H9 (cell line): Measurements from ENCODE around the gene STK35. TPM values are rescaled to one million over a fixed set of nuclear protein-coding genes. Genes with fewer than 3 reads are reported as not detected.

Source experiments
- DNase-seq: peaks from one replicate; pipeline ENCODE4 v3.0.0-alpha.2; 2017
- H2AFZ ChIP-seq: one replicate; pipeline ENCODE4 v1.6.1; 2013; ENCODE audit warnings: mild to moderate bottlenecking, low read length, control low read depth, moderate library complexity
- H2AK5ac ChIP-seq: 2 replicates; pipeline ENCODE4 v1.6.1; 2013; ENCODE audit warnings: low read length, control low read depth, mixed read lengths; ENCODE audit not compliant: insufficient read length
- H2BK120ac ChIP-seq: one replicate; pipeline ENCODE4 v1.6.1; 2013; ENCODE audit warnings: low read depth, mild to moderate bottlenecking, low read length, control low read depth, inconsistent platforms; ENCODE audit not compliant: poor library complexity, severe bottlenecking
- H2BK12ac ChIP-seq: 2 replicates; pipeline ENCODE4 v1.6.1; 2013; ENCODE audit warnings: low read length, control low read depth, mixed read lengths, low read depth; ENCODE audit not compliant: insufficient read length
- H2BK15ac ChIP-seq: 2 replicates; pipeline ENCODE4 v1.6.1; 2013; ENCODE audit warnings: low read depth, low read length, control low read depth
- H2BK20ac ChIP-seq: one replicate; pipeline ENCODE4 v1.6.1; 2013; ENCODE audit warnings: low read depth, mild to moderate bottlenecking, low read length, control low read depth, inconsistent platforms; ENCODE audit not compliant: poor library complexity, severe bottlenecking
- H2BK5ac ChIP-seq: 2 replicates; pipeline ENCODE4 v1.6.1; 2013; ENCODE audit warnings: low read length, control low read depth, mixed read lengths; ENCODE audit not compliant: insufficient read length
- H3K14ac ChIP-seq: 2 replicates; pipeline ENCODE4 v1.6.1; 2013; ENCODE audit warnings: low read length, control low read depth; ENCODE audit not compliant: insufficient read depth
- H3K18ac ChIP-seq: 2 replicates; pipeline ENCODE4 v1.6.1; 2013; ENCODE audit warnings: low read depth, mild to moderate bottlenecking, mixed read lengths, low read length, control low read depth; ENCODE audit not compliant: insufficient read length
- H3K23ac ChIP-seq: 2 replicates; pipeline ENCODE4 v1.6.1; 2013; ENCODE audit warnings: low read length, control low read depth, mixed read lengths, low read depth; ENCODE audit not compliant: insufficient read length
- H3K23me2 ChIP-seq: 2 replicates; pipeline ENCODE4 v1.6.1; 2013; ENCODE audit warnings: low read depth, mild to moderate bottlenecking, mixed read lengths, low read length, control low read depth; ENCODE audit not compliant: insufficient read length, poor library complexity, severe bottlenecking
- H3K27ac ChIP-seq: 2 replicates; pipeline ENCODE4 v1.5.1; 2013; ENCODE audit warnings: low read length, control low read depth, mixed read lengths, low read depth; ENCODE audit not compliant: insufficient read length
- H3K27me3 ChIP-seq: 2 replicates; pipeline ENCODE4 v1.6.1; 2013; ENCODE audit warnings: low read length, control low read depth, inconsistent platforms; ENCODE audit not compliant: insufficient read depth
- H3K4ac ChIP-seq: 2 replicates; pipeline ENCODE4 v1.6.1; 2013; ENCODE audit warnings: low read depth, mild to moderate bottlenecking, control low read depth, inconsistent platforms, low read length, moderate library complexity
- H3K4me1 ChIP-seq: 2 replicates; pipeline ENCODE4 v1.6.1; 2013; ENCODE audit warnings: low read length, control low read depth, inconsistent platforms; ENCODE audit not compliant: insufficient read depth
- H3K4me2 ChIP-seq: 2 replicates; pipeline ENCODE4 v1.6.1; 2013; ENCODE audit warnings: low read length, control low read depth, mixed read lengths; ENCODE audit not compliant: insufficient read length, insufficient read depth
- H3K56ac ChIP-seq: 2 replicates; pipeline ENCODE4 v1.6.1; 2013; ENCODE audit warnings: low read depth, mild to moderate bottlenecking, mixed read lengths, low read length, control low read depth; ENCODE audit not compliant: insufficient read length
- H3K79me1 ChIP-seq: 2 replicates; pipeline ENCODE4 v1.6.1; 2013; ENCODE audit warnings: low read depth, mild to moderate bottlenecking, moderate library complexity, low read length, control low read depth, inconsistent platforms; ENCODE audit not compliant: insufficient read depth, poor library complexity, severe bottlenecking
- H3K79me2 ChIP-seq: 2 replicates; pipeline ENCODE4 v1.6.1; 2013; ENCODE audit warnings: low read length, control low read depth, inconsistent platforms; ENCODE audit not compliant: insufficient read depth
- H3K9ac ChIP-seq: 2 replicates; pipeline ENCODE4 v1.6.1; 2013; ENCODE audit warnings: low read length, control low read depth, mixed read lengths; ENCODE audit not compliant: insufficient read length; ENCODE audit errors: extremely low read depth
- H3K9me3 ChIP-seq: one replicate; pipeline ENCODE4 v1.6.1; 2013; ENCODE audit warnings: low read depth, low read length, inconsistent platforms; ENCODE audit not compliant: control insufficient read depth
- H3T11ph ChIP-seq: one replicate; pipeline ENCODE4 v1.6.1; 2013; ENCODE audit warnings: mild to moderate bottlenecking, low read length, control low read depth, inconsistent platforms
- H4K20me1 ChIP-seq: one replicate; pipeline ENCODE4 v1.6.1; 2013; ENCODE audit not compliant: control insufficient read depth, insufficient read length, insufficient read depth
- H4K5ac ChIP-seq: 2 replicates; pipeline ENCODE4 v1.6.1; 2013; ENCODE audit warnings: low read depth, mild to moderate bottlenecking, mixed read lengths, low read length, control low read depth; ENCODE audit not compliant: insufficient read length
- H4K8ac ChIP-seq: replicated peaks from 2 replicates; pipeline ENCODE4 v1.6.1; 2013; ENCODE audit warnings: low read length, control low read depth, mixed read lengths, low read depth; ENCODE audit not compliant: insufficient read length
- H4K91ac ChIP-seq: 2 replicates; pipeline ENCODE4 v1.6.1; 2013; ENCODE audit warnings: low read depth, mild to moderate bottlenecking, moderate library complexity, mixed read lengths, low read length, control low read depth; ENCODE audit not compliant: insufficient read length
- H3K27ac Mint-ChIP-seq, 3 experiments: 2 replicates in 2 of 3; 3 replicates in 1 of 3; pipeline ENCODE4 v1.8.0; 2020 to 2021; ENCODE audit warnings: mixed read lengths in 3 of 3, mild to moderate bottlenecking in 1 of 3, moderate library complexity in 1 of 3
- H3K27me3 Mint-ChIP-seq: 2 replicates; pipeline ENCODE4 v1.8.0; 2021; ENCODE audit warnings: low read depth, mild to moderate bottlenecking, moderate library complexity, mixed read lengths
- H3K36me3 Mint-ChIP-seq, 3 experiments: 2 replicates in 2 of 3; 3 replicates in 1 of 3; pipeline ENCODE4 v1.8.0; 2020 to 2021; ENCODE audit warnings: low read depth in 3 of 3, mixed read lengths in 3 of 3; ENCODE audit not compliant: insufficient read depth in 1 of 3
- H3K4me1 Mint-ChIP-seq, 2 experiments: 2 replicates each; pipeline ENCODE4 v1.8.0; 2020; ENCODE audit warnings: mixed read lengths in 2 of 2
- H3K4me3 Mint-ChIP-seq, 2 experiments: 2 replicates in 1 of 2; 3 replicates in 1 of 2; pipeline ENCODE4 v1.8.0; 2020 to 2021; ENCODE audit warnings: mild to moderate bottlenecking in 2 of 2, mixed read lengths in 2 of 2, moderate library complexity in 1 of 2
- H3K9me3 Mint-ChIP-seq, 2 experiments: 2 replicates in 1 of 2; 3 replicates in 1 of 2; pipeline ENCODE4 v1.8.0; 2020; ENCODE audit warnings: mild to moderate bottlenecking in 2 of 2, mixed read lengths in 2 of 2, moderate library complexity in 1 of 2
- CTCF ChIP-seq: fragments of 200-600 bp; sonication (generic); conservative IDR thresholded peaks from 3 replicates; pipeline ENCODE4 v1.8.0; 2021; ENCODE audit warnings: antibody characterized with exemption, mild to moderate bottlenecking
- WGBS: extraction: QIAGEN DNeasy Blood & Tissue Kit; methylation state at CpG from one replicate; pipeline ENCODE4 v1.1.7; 2013; ENCODE audit warnings: missing lambda C conversion rate, low lambda C conversion rate, mixed read lengths; ENCODE audit not compliant: insufficient read length; ENCODE audit errors: extremely low coverage; 5-methylcytosine and 5-hydroxymethylcytosine counted together
- total RNA-seq: library from RNA; stranded (reverse); gene quantifications from 2 replicates; pipeline ENCODE4 v1.2.1, GENCODE V29; 2021

The STK35 gene
- total RNA-seq, 1 experiment from 2014 or later, result 66.2 TPM

GRCh38 chr20:2163757-2164156, 62.1 kb downstream of the STK35 start:
- no peak overlapping the region for H3T11ph ChIP-seq
- WGBS, result no CpG with 5 or more reads among the region's 4 CpGs
- DNase-seq, result no peak

More at GRCh38 chr20:2163757-2164156, 62.1 kb downstream of the STK35 start:
- Histone ChIP-seq H2BK5ac (no peak overlapping the region), H3K4me2 (no peak overlapping the region), H3K27ac (no peak overlapping the region), H2BK15ac (no peak overlapping the region), H3K27me3 (no peaks in the 10 kb centered on the region), H2AK5ac (no peak overlapping the region), H3K23ac (no peak overlapping the region), H3K79me2 (no peaks in the 10 kb centered on the region), H2BK120ac (no peak overlapping the region), H3K79me1 (no peaks in the 10 kb centered on the region), H4K8ac (no peak overlapping the region), H3K14ac (no peak overlapping the region), H3K18ac (no peak overlapping the region), H3K4ac (no peak overlapping the region), H4K5ac (no peak overlapping the region), H3K9me3 (no peaks in the 10 kb centered on the region), H2BK12ac (no peak overlapping the region), H2BK20ac (no peak overlapping the region), H4K91ac (no peak overlapping the region), H3K56ac (no peak overlapping the region), H4K20me1 (no peaks in the 10 kb centered on the region), H3K9ac (no peak overlapping the region), H2AFZ (no peak overlapping the region), H3K4me1 (no peaks in the 10 kb centered on the region), H3K23me2 (no peaks in the 10 kb centered on the region)
- Mint-ChIP-seq H3K27ac (no peak overlapping the region), H3K4me1 (peaks cover 0 to 3% of the 10 kb centered on the region in 2 experiments; a peak in 1 of 4 replicates), H3K36me3 (no peaks in the 10 kb centered on the region), H3K9me3 (no peaks in the 10 kb centered on the region), H3K27me3 (peaks cover 12% of the 10 kb centered on the region), H3K4me3 (no peak overlapping the region)
- no peak for TF ChIP-seq CTCF
